ENCODE results near the gene SLC4A2.
A peak's percentile ranks its signal among the peaks of the same experiment; 100 is the strongest.

SLC4A2 gene

DNA sequence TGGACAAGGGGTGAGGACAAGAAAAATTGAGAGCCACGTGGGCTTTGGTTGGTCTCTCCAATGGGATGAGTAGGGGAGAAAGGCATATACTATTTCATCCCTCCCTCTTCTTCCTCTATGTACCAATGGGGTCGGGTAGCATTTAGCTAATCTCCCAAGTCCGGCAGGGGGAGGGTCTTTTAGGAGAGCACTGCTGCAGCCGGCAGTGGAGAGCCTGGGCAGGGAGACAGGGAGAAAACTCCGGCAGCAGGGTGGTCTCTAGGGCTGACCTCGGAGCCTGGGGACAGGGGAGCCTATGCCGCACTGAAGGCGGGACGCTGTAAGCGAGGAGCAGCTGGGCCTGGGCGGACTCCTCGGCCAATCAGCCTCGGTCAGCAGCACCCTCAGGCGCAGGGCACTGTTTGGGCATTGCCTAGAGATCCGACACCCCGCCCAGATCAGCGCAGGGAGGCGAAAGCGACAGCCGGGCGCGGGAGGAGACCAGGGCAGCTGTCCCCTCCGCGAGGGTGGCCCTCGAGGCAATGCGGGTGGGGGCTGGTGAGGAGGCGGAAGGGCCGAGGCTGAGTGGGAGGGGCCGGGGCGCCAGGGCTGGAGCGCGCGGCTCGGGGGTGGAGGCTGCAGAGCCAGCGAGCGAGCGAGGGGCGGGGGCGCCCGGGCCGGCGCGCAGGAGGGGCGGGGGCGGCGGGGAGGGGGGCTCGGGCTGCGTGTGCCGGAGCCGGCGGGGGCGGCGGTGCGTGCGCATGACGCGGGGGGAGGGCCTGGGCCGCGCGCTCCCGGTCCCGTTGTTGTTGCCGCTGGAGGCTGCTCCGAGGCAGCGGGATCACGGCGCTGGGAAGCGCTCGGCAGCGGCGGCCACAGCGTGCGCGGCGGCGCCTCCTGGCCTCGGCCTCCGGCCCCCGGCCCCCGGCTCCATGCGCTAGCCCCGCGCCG lies 26.6 kb downstream of the SLC4A2 start, which contains the start of gene AGAP3:
Gene AGAP3, plus strand, starts transcription at position 785 of the 930 bp plus-strand sequence. CDS start 267 bp downstream, outside the sequence.
- no peaks in the 10 kb centered on the region for H3K9me3 ChIP-seq (ENCODE audit: insufficient read depth, low read length)
- peaks cover 12% of the 10 kb centered on the region for H3K4me1 ChIP-seq (ENCODE audit: insufficient read depth, insufficient read length)
- H3K27me3 ChIP-seq (ENCODE audit: insufficient read depth, insufficient read length): peaks cover 19% of the 10 kb centered on the region
- H3K4me3 ChIP-seq (ENCODE audit: insufficient read length, low read depth): peak within 1 kb of the TSS; percentile 78
- peaks cover 3% of the 10 kb centered on the region for H3K36me3 ChIP-seq (ENCODE audit: insufficient read depth, insufficient read length, low read length)
- DNase-seq (ENCODE audit: low read depth, low spot score): no peak
- peak within 1 kb of the TSS; percentile 93 for H3K9ac ChIP-seq (ENCODE audit: insufficient read length, low read depth)
- no peak for TF ChIP-seq SUZ12 (IDR thresholded peaks at IDR 0.05; ENCODE audit: extremely low read depth, insufficient read depth, insufficient read length)
- TF ChIP-seq ZNF274 (IDR thresholded peaks at IDR 0.05; ENCODE audit: low read depth, low read length): no peak
- TF ChIP-seq YY1 (IDR thresholded peaks at IDR 0.05; ENCODE audit: insufficient read depth, insufficient read length): no peak

GRCh38 chr7:151086802-151087244 lies 27.4 kb downstream of the SLC4A2 start:
- DNase-seq (ENCODE audit: low read depth, low spot score): no peak
- Histone ChIP-seq H3K9ac (ENCODE audit: insufficient read length, low read depth) (peak overlapping the region; percentile 90), H3K4me3 (ENCODE audit: insufficient read length, low read depth) (peak overlapping the region; percentile 78), H3K9me3 (ENCODE audit: insufficient read depth, low read length) (no peaks in the 10 kb centered on the region), H3K27me3 (ENCODE audit: insufficient read depth, insufficient read length) (peaks cover 19% of the 10 kb centered on the region), H3K4me1 (ENCODE audit: insufficient read depth, insufficient read length) (peaks cover 15% of the 10 kb centered on the region), H3K36me3 (ENCODE audit: insufficient read depth, insufficient read length, low read length) (peaks cover 11% of the 10 kb centered on the region)
- TF ChIP-seq ZNF274 (IDR thresholded peaks at IDR 0.05; ENCODE audit: low read depth, low read length) (no peak), SUZ12 (IDR thresholded peaks at IDR 0.05; ENCODE audit: extremely low read depth, insufficient read depth, insufficient read length) (no peak), YY1 (IDR thresholded peaks at IDR 0.05; ENCODE audit: insufficient read depth, insufficient read length) (no peak)

- H3K9me3 ChIP-seq (ENCODE audit: insufficient read depth, low read length): no peaks in the 10 kb centered on the region
- no peak for DNase-seq (ENCODE audit: low read depth, low spot score)
- H3K36me3 ChIP-seq (ENCODE audit: insufficient read depth, insufficient read length, low read length): peaks cover 17% of the 10 kb centered on the region
- TF ChIP-seq YY1 (IDR thresholded peaks at IDR 0.05; ENCODE audit: insufficient read depth, insufficient read length) (no peak), SUZ12 (IDR thresholded peaks at IDR 0.05; ENCODE audit: extremely low read depth, insufficient read depth, insufficient read length) (no peak), ZNF274 (IDR thresholded peaks at IDR 0.05; ENCODE audit: low read depth, low read length) (no peak)
- peak overlapping the region; percentile 78 for H3K4me3 ChIP-seq (ENCODE audit: insufficient read length, low read depth)
- H3K27me3 ChIP-seq (ENCODE audit: insufficient read depth, insufficient read length): peaks cover 19% of the 10 kb centered on the region
- peak overlapping the region; percentile 90 for H3K9ac ChIP-seq (ENCODE audit: insufficient read length, low read depth)
- H3K4me1 ChIP-seq (ENCODE audit: insufficient read depth, insufficient read length): peaks cover 15% of the 10 kb centered on the region
These were observed 28.0 kb downstream of the SLC4A2 start for GRCh38 chr7:151087245-151088018.

DNA sequence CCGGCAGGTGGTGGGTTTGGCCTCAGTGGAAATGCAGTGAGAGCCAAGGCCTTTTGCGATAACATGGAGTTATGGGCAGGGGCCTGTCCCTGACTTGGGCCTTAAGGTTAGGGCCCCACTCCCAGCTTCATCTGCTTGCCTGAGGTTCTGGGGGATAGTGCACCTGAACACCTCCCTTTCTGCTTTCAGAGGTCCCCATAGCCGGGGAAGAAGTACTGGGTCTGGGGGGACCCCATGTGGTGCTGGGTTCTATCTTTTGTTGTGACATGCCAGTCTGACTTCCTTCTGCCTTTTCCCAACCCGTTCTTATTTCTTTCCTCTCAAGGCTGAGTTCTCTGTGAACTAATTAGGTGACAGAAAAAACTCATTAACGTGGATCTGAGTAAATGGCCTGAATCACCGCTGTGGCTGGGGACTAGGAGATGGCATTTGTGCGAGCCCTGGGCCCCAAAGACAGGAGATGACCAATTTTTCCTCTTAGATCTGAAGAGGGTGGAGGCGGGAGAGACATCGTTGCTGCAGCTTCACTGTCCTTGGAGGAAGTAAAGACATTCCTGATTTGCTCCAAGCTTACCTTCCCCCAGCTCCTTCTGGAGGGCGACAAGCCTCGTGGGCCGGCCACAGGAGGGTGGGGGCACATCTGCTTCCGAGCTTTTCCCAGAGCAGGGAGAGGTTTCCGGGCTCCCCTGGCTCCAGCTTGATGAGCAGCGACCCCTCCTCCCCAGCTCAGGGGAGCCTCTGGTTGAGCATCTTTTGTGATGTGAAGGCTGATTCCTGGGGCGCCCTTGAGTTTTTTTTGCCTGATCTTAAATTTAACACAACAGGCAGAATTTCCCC lies 28.8 kb downstream of the SLC4A2 start:
- TF ChIP-seq YY1 (IDR thresholded peaks at IDR 0.05; ENCODE audit: insufficient read depth, insufficient read length) (no peak), ZNF274 (IDR thresholded peaks at IDR 0.05; ENCODE audit: low read depth, low read length) (no peak)
- peak overlapping the region; percentile 90 for H3K9ac ChIP-seq (ENCODE audit: insufficient read length, low read depth)
- peaks cover 19% of the 10 kb centered on the region for H3K27me3 ChIP-seq (ENCODE audit: insufficient read depth, insufficient read length)
- H3K4me3 ChIP-seq (ENCODE audit: insufficient read length, low read depth): peak overlapping the region; percentile 78
- peaks cover 15% of the 10 kb centered on the region for H3K4me1 ChIP-seq (ENCODE audit: insufficient read depth, insufficient read length)
- DNase-seq (ENCODE audit: low read depth, low spot score): no peak
- H3K9me3 ChIP-seq (ENCODE audit: insufficient read depth, low read length): no peaks in the 10 kb centered on the region
- H3K36me3 ChIP-seq (ENCODE audit: insufficient read depth, insufficient read length, low read length): peaks cover 25% of the 10 kb centered on the region

- TF ChIP-seq SUZ12 (IDR thresholded peaks at IDR 0.05; ENCODE audit: extremely low read depth, insufficient read depth, insufficient read length) (no peak), YY1 (IDR thresholded peaks at IDR 0.05; ENCODE audit: insufficient read depth, insufficient read length) (no peak)
- peak overlapping the region; percentile 78 for H3K4me3 ChIP-seq (ENCODE audit: insufficient read length, low read depth)
- peaks cover 15% of the 10 kb centered on the region for H3K4me1 ChIP-seq (ENCODE audit: insufficient read depth, insufficient read length)
- DNase-seq (ENCODE audit: low read depth, low spot score): no peak
- no peaks in the 10 kb centered on the region for H3K9me3 ChIP-seq (ENCODE audit: insufficient read depth, low read length)
- H3K27me3 ChIP-seq (ENCODE audit: insufficient read depth, insufficient read length): peaks cover 14% of the 10 kb centered on the region
- peaks cover 30% of the 10 kb centered on the region for H3K36me3 ChIP-seq (ENCODE audit: insufficient read depth, insufficient read length, low read length)
- peak overlapping the region; percentile 64 for H3K9ac ChIP-seq (ENCODE audit: insufficient read length, low read depth)
These were observed 29.7 kb downstream of the SLC4A2 start for GRCh38 chr7:151088856-151089699.

Measured in NT2/D1 (cell line).